Esophagus squamous epithelium (tissue), 4 donors: ENCODE results near the gene MRGPRF.

Experiments used
- POLR2A ChIP-seq, 4 donors: fragments of 450-650 bp; IDR thresholded peaks; one replicate each; pipeline ENCODE4 v1.6.1; 2017; ENCODE audit warnings: antibody characterized with exemption in 4 of 4, mild to moderate bottlenecking in 4 of 4, moderate library complexity in 3 of 4
- TF ChIP-seq, protein P1 (sequence below), 6 experiments: fragments of 450-650 bp in 4 of 6; fragments of 200-600 bp in 2 of 6; sonication (generic) in 2 of 6; IDR thresholded peaks; one replicate each; pipeline ENCODE4 v1.5.1; 2016 to 2019; ENCODE audit warnings: antibody characterized with exemption in 6 of 6, mild to moderate bottlenecking in 4 of 6, moderate library complexity in 4 of 6

GRCh38 chr11:69012092-69013008 is 696 bp downstream of the MRGPRF start:
- TF ChIP-seq, protein P1, sequence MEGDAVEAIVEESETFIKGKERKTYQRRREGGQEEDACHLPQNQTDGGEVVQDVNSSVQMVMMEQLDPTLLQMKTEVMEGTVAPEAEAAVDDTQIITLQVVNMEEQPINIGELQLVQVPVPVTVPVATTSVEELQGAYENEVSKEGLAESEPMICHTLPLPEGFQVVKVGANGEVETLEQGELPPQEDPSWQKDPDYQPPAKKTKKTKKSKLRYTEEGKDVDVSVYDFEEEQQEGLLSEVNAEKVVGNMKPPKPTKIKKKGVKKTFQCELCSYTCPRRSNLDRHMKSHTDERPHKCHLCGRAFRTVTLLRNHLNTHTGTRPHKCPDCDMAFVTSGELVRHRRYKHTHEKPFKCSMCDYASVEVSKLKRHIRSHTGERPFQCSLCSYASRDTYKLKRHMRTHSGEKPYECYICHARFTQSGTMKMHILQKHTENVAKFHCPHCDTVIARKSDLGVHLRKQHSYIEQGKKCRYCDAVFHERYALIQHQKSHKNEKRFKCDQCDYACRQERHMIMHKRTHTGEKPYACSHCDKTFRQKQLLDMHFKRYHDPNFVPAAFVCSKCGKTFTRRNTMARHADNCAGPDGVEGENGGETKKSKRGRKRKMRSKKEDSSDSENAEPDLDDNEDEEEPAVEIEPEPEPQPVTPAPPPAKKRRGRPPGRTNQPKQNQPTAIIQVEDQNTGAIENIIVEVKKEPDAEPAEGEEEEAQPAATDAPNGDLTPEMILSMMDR (IDR thresholded peaks at IDR 0.05): no peak
- no peak for TF ChIP-seq POLR2A (IDR thresholded peaks at IDR 0.05)
